NCI-H748 treated with DMSO at 0.1 percent for 48 hours (cell line): ENCODE measurements around the gene AGAP2.
"Not testable (repeated sequence)": the region's sequence is repeated elsewhere in the genome, so short reads cannot be mapped to it uniquely, and the experiment has no call there.

Source experiments
- DNase-seq: peaks from one replicate; lab custom pipeline; 2025; lab: John Stamatoyannopoulos, UW

Gene AGAP2

GRCh38 chr12:57694459-57695019 is 44.0 kb downstream of the AGAP2 start:
- DNase-seq, result no peak

GRCh38 chr12:57693659-57694458 is 44.7 kb downstream of the AGAP2 start, which contains the start of gene OS9:
OS9 (plus strand) TSS chr12:57694132; CDS start chr12:57694162, 30 bp downstream.
- DNase-seq, result peak; percentile 99

- no peak for DNase-seq
Observed at GRCh38 chr12:57693317-57693658, 45.3 kb downstream of the AGAP2 start.

DNA sequence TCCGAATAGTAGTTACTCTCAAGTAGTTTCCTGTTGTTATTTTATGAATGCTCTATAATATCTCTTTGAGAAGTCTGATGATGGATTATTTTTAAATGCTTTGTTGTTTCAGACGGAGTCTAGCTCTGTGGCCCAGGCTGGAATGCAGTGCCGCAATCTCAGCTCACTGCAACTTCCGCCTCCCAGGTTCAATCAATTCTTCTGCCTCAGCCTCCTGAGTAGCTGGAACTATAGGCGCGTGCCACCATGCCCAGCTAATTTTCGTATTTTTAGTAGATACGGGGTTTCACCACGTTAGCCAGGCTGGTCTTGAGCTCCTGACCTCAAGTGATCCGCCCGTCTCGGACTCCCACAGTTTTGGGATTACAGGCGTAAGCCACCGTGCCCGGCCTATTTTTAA is 46.0 kb downstream of the AGAP2 start:
- no peak for DNase-seq

DNA sequence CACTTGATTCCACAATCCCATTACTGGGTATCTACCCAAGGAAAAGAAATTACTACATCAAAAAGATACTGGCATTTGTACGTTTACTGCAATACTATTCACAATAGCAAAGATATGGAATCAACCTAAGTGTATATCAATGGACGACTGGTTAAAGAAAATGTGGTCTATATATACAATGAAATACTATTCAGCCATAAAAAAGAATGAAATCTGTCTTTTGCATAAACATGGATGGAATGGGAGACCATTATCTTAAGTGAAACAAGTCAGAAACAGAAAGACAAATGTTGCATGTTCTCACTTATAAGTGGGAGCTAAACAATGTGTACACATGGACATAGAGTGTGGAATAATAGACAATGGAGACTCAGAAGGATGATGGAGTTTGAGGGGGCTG is 49.6 kb downstream of the AGAP2 start:
- no peak for DNase-seq

GRCh38 chr12:57687862-57688261 is 50.7 kb downstream of the AGAP2 start:
- DNase-seq, result no peak

DNA sequence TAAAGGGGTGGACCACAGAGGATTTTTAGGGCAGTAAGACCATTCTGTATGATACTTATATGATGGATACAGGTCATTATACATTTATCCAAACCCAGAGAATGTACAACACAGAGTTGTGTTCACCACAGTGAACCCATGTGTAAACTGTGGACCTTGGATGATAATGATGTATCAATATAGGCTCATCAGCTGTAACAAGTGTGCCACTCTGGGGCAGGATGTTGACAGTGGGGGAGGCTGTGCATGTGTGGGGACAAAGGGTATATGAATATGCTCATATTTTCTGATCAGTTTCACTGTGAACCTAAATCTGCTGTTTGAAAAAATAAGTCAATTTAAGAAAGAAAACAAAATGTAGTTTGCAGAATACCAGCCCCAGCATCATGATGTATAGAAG is 58.8 kb downstream of the AGAP2 start:
- no peak for DNase-seq

DNA sequence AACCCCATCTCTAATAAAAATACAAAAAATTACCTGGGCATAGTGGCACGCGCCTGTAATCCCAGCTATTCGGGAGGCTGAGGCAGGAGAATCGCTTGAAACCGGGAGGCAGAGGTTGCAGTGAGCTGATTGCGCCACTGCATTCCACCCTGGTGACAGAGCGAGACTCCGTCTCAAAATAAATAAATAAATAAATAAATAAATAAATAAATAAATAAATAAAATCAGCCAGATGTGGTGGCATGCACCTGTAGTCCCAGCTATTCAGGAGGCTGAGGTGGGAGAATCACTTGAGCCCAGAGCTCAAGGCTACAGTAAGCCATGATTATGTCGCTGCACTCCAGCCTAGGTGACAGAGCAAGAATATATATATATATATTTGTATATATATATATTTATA is 60.6 kb downstream of the AGAP2 start:
- DNase-seq, result not testable (repeated sequence)

- no peak for DNase-seq
Observed at GRCh38 chr12:57674691-57675090, 63.9 kb downstream of the AGAP2 start.
